GM18520 (cell line): ENCODE data around the gene TRMT11.
A peak's percentile ranks its signal among the peaks of the same experiment; 100 is the strongest.
"Not testable (repeated sequence)": the region's sequence is repeated elsewhere in the genome, so short reads cannot be mapped to it uniquely, and the experiment has no call there.

Source experiments
- ATAC-seq: cut with Tn5 transposase; IDR thresholded peaks from one replicate; pipeline ENCODE4 v1.9.1; 2021; ENCODE audit not compliant: unreplicated experiment

The TRMT11 gene

GRCh38 chr6:125991653-125992052, 5.3 kb downstream of the TRMT11 start:
- ATAC-seq = no peak

- ATAC-seq = no peak
Observed at GRCh38 chr6:125994670-125995488, 8.5 kb downstream of the TRMT11 start.

GRCh38 chr6:125995972-125996580, 9.7 kb downstream of the TRMT11 start:
- ATAC-seq = peak; percentile 91

- ATAC-seq = no peak
Observed at GRCh38 chr6:126002755-126003679, 16.7 kb downstream of the TRMT11 start.

- ATAC-seq = no peak
Observed at GRCh38 chr6:126007800-126008199, 21.5 kb downstream of the TRMT11 start.

- no peak for ATAC-seq
Observed at GRCh38 chr6:126010040-126010439, 23.7 kb downstream of the TRMT11 start.

GRCh38 chr6:126015863-126016262, 29.5 kb downstream of the TRMT11 start:
- ATAC-seq = no peak

- no peak for ATAC-seq
Observed at GRCh38 chr6:126016591-126016990, 30.3 kb downstream of the TRMT11 start.

GRCh38 chr6:126017668-126018067, 31.3 kb downstream of the TRMT11 start:
- ATAC-seq = no peak

- ATAC-seq = no peak
Observed at GRCh38 chr6:126020305-126021050, 34.1 kb downstream of the TRMT11 start.

GRCh38 chr6:126023474-126023873, 37.1 kb downstream of the TRMT11 start:
- not testable (repeated sequence) for ATAC-seq

- ATAC-seq = no peak
Observed at GRCh38 chr6:126026001-126026400, 39.7 kb downstream of the TRMT11 start.

- ATAC-seq = no peak
Observed at GRCh38 chr6:126027601-126028000, 41.3 kb downstream of the TRMT11 start.

GRCh38 chr6:126030045-126030444, 43.7 kb downstream of the TRMT11 start:
- ATAC-seq = no peak

- ATAC-seq = no peak
Observed at GRCh38 chr6:126033696-126034095, 47.4 kb downstream of the TRMT11 start.

GRCh38 chr6:126034656-126035055, 48.3 kb downstream of the TRMT11 start:
- ATAC-seq = no peak

GRCh38 chr6:126035764-126036163, 49.4 kb downstream of the TRMT11 start:
- ATAC-seq = no peak

GRCh38 chr6:126038234-126038633, 51.9 kb downstream of the TRMT11 start:
- ATAC-seq = no peak

GRCh38 chr6:126039284-126039683, 52.9 kb downstream of the TRMT11 start:
- ATAC-seq = no peak

- no peak for ATAC-seq
Observed at GRCh38 chr6:126040394-126040793, 54.1 kb downstream of the TRMT11 start.

- no peak for ATAC-seq
Observed at GRCh38 chr6:126040826-126041225, 54.5 kb downstream of the TRMT11 start.
